Neural progenitor cell (in vitro differentiated cells): ENCODE data around the gene AHR. TPM values are rescaled to one million over a fixed set of nuclear protein-coding genes. Genes with fewer than 3 reads are reported as not detected.

Experiments used
- DNase-seq: peaks from one replicate; pipeline ENCODE4 v3.0.0-alpha.2; 2016; ENCODE audit warnings: low spot score
- H2AFZ ChIP-seq: fragments of 200-600 bp; sonication (generic); replicated peaks from 2 replicates; pipeline ENCODE4 v1.6.1; 2016; ENCODE audit warnings: antibody characterized with exemption
- H3F3A ChIP-seq: fragments of 200-600 bp; sonication (generic); 2 replicates; pipeline ENCODE4 v1.6.1; 2016; ENCODE audit warnings: antibody characterized with exemption, low read depth
- H3K27ac ChIP-seq: fragments of 200-600 bp; sonication (generic); 2 replicates; pipeline ENCODE4 v1.5.1; 2016; ENCODE audit warnings: mild to moderate bottlenecking
- H3K27me3 ChIP-seq: fragments of 200-600 bp; sonication (generic); 2 replicates; pipeline ENCODE4 v1.6.1; 2016; ENCODE audit warnings: mild to moderate bottlenecking, moderate library complexity
- H3K36me3 ChIP-seq: fragments of 200-600 bp; sonication (generic); 2 replicates; pipeline ENCODE4 v1.5.1; 2016
- H3K4me1 ChIP-seq: fragments of 200-600 bp; sonication (generic); 2 replicates; pipeline ENCODE4 v1.6.1; 2016; ENCODE audit warnings: mixed run types
- H3K4me2 ChIP-seq: fragments of 200-600 bp; sonication (generic); 2 replicates; pipeline ENCODE4 v1.6.1; 2016
- H3K4me3 ChIP-seq: fragments of 200-600 bp; sonication (generic); 2 replicates; pipeline ENCODE4 v1.5.1; 2016
- H3K79me2 ChIP-seq: fragments of 200-600 bp; sonication (generic); 2 replicates; pipeline ENCODE4 v1.6.1; 2016; ENCODE audit warnings: low read depth
- H3K9ac ChIP-seq: fragments of 200-600 bp; sonication (generic); 2 replicates; pipeline ENCODE4 v1.6.1; 2016
- H3K9me3 ChIP-seq: fragments of 200-600 bp; sonication (generic); 2 replicates; pipeline ENCODE4 v1.5.1; 2016; ENCODE audit warnings: low read depth
- H4K20me1 ChIP-seq: fragments of 200-600 bp; sonication (generic); 2 replicates; pipeline ENCODE4 v1.6.1; 2016; ENCODE audit warnings: low read depth
- H3K27ac Mint-ChIP-seq: 3 replicates; pipeline ENCODE4 v1.8.0; 2021; ENCODE audit warnings: mixed read lengths
- H3K27me3 Mint-ChIP-seq: 2 replicates; pipeline ENCODE4 v1.8.0; 2022; ENCODE audit warnings: low read depth, mild to moderate bottlenecking, inconsistent platforms, moderate library complexity, mixed read lengths; ENCODE audit not compliant: insufficient read depth
- H3K36me3 Mint-ChIP-seq: 3 replicates; pipeline ENCODE4 v1.8.0; 2021; ENCODE audit warnings: mixed read lengths
- H3K4me1 Mint-ChIP-seq: 3 replicates; pipeline ENCODE4 v1.8.0; 2021; ENCODE audit warnings: mixed read lengths
- H3K4me3 Mint-ChIP-seq: 3 replicates; pipeline ENCODE4 v1.8.0; 2021; ENCODE audit warnings: mild to moderate bottlenecking, moderate library complexity, mixed read lengths
- H3K9me3 Mint-ChIP-seq: 3 replicates; pipeline ENCODE4 v1.8.0; 2020; ENCODE audit warnings: mixed read lengths
- EZH2 ChIP-seq: fragments of 200-600 bp; sonication (generic); IDR thresholded peaks from 2 replicates; pipeline ENCODE4 v1.6.1; 2017; ENCODE audit warnings: antibody characterized with exemption, mild to moderate bottlenecking, moderate library complexity
- EZH2phosphoT487 ChIP-seq: fragments of 200-600 bp; sonication (generic); IDR thresholded peaks from 2 replicates; pipeline ENCODE4 v1.6.1; 2017; ENCODE audit warnings: antibody characterized with exemption
- total RNA-seq: library from RNA; depleted of rRNA; stranded (reverse); fragments of >200 nt; gene quantifications from 2 replicates; pipeline ENCODE4 v1.2.3, GENCODE V29; 2015; ENCODE audit warnings: low replicate concordance
- TF ChIP-seq, protein P1 (sequence below): fragments of 200-600 bp; sonication (generic); IDR thresholded peaks from 2 replicates; pipeline ENCODE4 v1.5.1; 2017; ENCODE audit warnings: antibody characterized with exemption, mild to moderate bottlenecking

The AHR gene
- total RNA-seq, 1 donor from 2014 or later, result 5.7 TPM

DNA sequence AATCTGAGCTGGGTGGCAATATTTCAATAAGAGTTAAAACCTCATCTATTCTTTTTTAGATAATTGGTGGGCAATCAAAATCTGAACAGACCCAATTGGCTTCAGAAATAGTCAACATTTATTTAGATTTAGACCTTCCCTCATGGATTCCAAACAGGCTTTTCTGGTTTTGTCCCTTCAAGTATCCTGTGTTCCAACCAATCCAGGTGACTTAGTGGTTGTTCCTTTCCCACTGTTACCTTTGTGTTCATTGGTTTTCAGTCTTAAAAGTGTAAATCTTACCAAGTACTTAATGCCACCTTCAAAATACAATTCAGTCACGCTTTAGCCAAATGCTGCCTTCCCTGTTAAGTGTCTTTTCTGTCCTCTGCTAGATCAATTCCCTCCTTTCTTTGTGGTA, 85.9 kb downstream of the AHR start:
- peaks cover 11% of the 10 kb centered on the region for H3K4me1 Mint-ChIP-seq
- H3K36me3 Mint-ChIP-seq, result no peaks in the 10 kb centered on the region
- no peak overlapping the region for H2AFZ ChIP-seq
- H3K9me3 ChIP-seq, result no peaks in the 10 kb centered on the region
- H3K4me3 Mint-ChIP-seq, result no peak overlapping the region
- no peak overlapping the region for H3K4me2 ChIP-seq
- H3K27ac Mint-ChIP-seq, result no peak overlapping the region
- no peak overlapping the region for H3K9ac ChIP-seq
- H3K4me3 ChIP-seq, result no peak overlapping the region
- no peaks in the 10 kb centered on the region for H3K27me3 ChIP-seq
- TF ChIP-seq, protein P1, sequence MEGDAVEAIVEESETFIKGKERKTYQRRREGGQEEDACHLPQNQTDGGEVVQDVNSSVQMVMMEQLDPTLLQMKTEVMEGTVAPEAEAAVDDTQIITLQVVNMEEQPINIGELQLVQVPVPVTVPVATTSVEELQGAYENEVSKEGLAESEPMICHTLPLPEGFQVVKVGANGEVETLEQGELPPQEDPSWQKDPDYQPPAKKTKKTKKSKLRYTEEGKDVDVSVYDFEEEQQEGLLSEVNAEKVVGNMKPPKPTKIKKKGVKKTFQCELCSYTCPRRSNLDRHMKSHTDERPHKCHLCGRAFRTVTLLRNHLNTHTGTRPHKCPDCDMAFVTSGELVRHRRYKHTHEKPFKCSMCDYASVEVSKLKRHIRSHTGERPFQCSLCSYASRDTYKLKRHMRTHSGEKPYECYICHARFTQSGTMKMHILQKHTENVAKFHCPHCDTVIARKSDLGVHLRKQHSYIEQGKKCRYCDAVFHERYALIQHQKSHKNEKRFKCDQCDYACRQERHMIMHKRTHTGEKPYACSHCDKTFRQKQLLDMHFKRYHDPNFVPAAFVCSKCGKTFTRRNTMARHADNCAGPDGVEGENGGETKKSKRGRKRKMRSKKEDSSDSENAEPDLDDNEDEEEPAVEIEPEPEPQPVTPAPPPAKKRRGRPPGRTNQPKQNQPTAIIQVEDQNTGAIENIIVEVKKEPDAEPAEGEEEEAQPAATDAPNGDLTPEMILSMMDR, result no peak
- TF ChIP-seq EZH2phosphoT487 (no peak), EZH2 (no peak)
- peaks cover 2% of the 10 kb centered on the region for H3K9me3 Mint-ChIP-seq
- H4K20me1 ChIP-seq, result no peaks in the 10 kb centered on the region
- DNase-seq, result no peak
- no peaks in the 10 kb centered on the region for H3K36me3 ChIP-seq
- H3F3A ChIP-seq, result no peaks in the 10 kb centered on the region
- no peak overlapping the region for H3K27ac ChIP-seq
- no peaks in the 10 kb centered on the region for H3K79me2 ChIP-seq
- no peaks in the 10 kb centered on the region for H3K27me3 Mint-ChIP-seq
- peaks cover 12% of the 10 kb centered on the region for H3K4me1 ChIP-seq

DNA sequence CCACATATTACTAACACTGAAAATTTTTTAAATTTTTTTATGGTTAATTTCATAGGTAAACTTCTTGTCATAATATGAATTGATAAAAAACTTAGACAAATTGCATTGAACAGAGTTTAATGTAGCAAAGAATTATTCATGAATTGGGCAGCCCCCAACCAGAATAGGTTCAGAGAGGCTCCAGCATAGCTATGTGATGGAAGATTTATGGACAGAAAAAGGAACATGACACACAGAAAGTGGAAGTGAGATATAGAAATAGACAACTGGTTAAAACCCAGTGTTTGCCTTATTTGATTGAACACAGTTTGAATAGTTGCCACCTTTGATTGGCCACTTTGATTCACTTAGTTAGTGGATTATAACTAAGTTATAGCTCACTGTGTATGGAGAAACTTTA, 87.2 kb downstream of the AHR start:
- DNase-seq, result no peak
- H3K9ac ChIP-seq, result no peak overlapping the region
- TF ChIP-seq EZH2phosphoT487, result no peak
- TF ChIP-seq, protein P1, result no peak
- H4K20me1 ChIP-seq, result no peaks in the 10 kb centered on the region
- no peak overlapping the region for H3K27ac ChIP-seq
- Mint-ChIP-seq H3K4me3 (no peak overlapping the region), H3K36me3 (no peaks in the 10 kb centered on the region), H3K27me3 (no peaks in the 10 kb centered on the region), H3K27ac (no peak overlapping the region), H3K4me1 (peaks cover 11% of the 10 kb centered on the region), H3K9me3 (peaks cover 2% of the 10 kb centered on the region)
- H3K27me3 ChIP-seq, result no peaks in the 10 kb centered on the region
- H3K79me2 ChIP-seq, result no peaks in the 10 kb centered on the region
- H3K4me3 ChIP-seq, result no peak overlapping the region
- H3K4me2 ChIP-seq, result no peak overlapping the region
- H3K36me3 ChIP-seq, result no peaks in the 10 kb centered on the region
- no peaks in the 10 kb centered on the region for H3F3A ChIP-seq
- H3K4me1 ChIP-seq, result peaks cover 17% of the 10 kb centered on the region
- no peaks in the 10 kb centered on the region for H3K9me3 ChIP-seq
- no peak overlapping the region for H2AFZ ChIP-seq

DNA sequence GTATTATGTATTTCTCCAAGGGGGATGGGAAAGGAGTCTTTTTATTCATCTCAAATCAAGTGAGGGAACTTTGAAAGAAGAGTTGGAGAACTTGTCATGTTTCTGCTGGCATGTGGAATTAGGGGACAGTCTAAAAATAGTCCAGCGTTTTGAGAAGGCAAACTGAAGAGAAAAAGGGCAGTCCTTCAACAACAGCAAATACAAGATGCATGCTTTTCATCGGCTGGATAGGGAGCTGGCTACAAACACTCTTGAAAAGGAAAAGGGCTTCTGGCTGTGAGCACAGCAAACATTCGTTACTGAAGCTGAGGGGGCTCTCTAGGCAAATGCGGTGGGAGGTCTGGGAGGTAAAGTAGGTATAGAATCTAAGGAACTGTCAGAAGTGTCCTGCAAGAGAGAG, 91.9 kb downstream of the AHR start:
- Histone ChIP-seq H3K9me3 (no peaks in the 10 kb centered on the region), H3K36me3 (no peaks in the 10 kb centered on the region), H3F3A (no peaks in the 10 kb centered on the region), H3K4me3 (no peak overlapping the region), H3K4me1 (peaks cover 5% of the 10 kb centered on the region), H3K27ac (no peak overlapping the region), H3K4me2 (no peak overlapping the region), H3K79me2 (no peaks in the 10 kb centered on the region), H4K20me1 (no peaks in the 10 kb centered on the region), H3K9ac (no peak overlapping the region), H2AFZ (peak overlapping the region; percentile 80), H3K27me3 (no peaks in the 10 kb centered on the region)
- H3K27me3 Mint-ChIP-seq, result no peaks in the 10 kb centered on the region
- peaks cover 6% of the 10 kb centered on the region for H3K4me1 Mint-ChIP-seq
- no peaks in the 10 kb centered on the region for H3K36me3 Mint-ChIP-seq
- H3K9me3 Mint-ChIP-seq, result peaks cover 23% of the 10 kb centered on the region
- TF ChIP-seq EZH2phosphoT487, result no peak
- TF ChIP-seq EZH2, result no peak
- TF ChIP-seq, protein P1, result no peak
- H3K4me3 Mint-ChIP-seq, result no peak overlapping the region
- DNase-seq, result no peak
- H3K27ac Mint-ChIP-seq, result no peak overlapping the region

DNA sequence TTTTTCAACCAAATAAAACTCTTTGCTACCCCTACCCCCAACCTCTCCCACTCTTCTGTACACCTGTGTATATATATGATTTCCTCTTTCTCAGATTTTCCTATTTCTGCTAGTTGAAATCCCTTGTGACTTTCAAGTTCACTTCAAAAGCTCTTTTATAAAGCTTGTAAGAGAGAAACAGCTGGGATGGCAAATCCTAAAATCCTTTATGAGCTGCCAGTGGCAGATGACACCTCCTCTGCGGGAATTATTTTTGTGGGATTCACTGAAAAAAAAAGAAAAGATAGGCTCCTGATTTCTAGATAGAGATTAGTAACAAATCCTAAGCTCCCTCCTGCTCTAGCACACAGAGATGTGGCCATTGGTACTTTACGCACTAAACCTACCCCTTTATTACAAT, 92.9 kb downstream of the AHR start:
- Histone ChIP-seq H3K4me2 (no peak overlapping the region), H3K36me3 (no peaks in the 10 kb centered on the region), H3K4me3 (no peak overlapping the region), H3K79me2 (no peaks in the 10 kb centered on the region), H3K4me1 (peaks cover 5% of the 10 kb centered on the region), H3K9me3 (no peaks in the 10 kb centered on the region), H3K27me3 (no peaks in the 10 kb centered on the region), H3K27ac (no peak overlapping the region), H2AFZ (no peak overlapping the region), H3F3A (no peaks in the 10 kb centered on the region), H4K20me1 (no peaks in the 10 kb centered on the region), H3K9ac (no peak overlapping the region)
- TF ChIP-seq EZH2 (no peak), EZH2phosphoT487 (no peak)
- TF ChIP-seq, protein P1, result no peak
- no peaks in the 10 kb centered on the region for H3K36me3 Mint-ChIP-seq
- no peak overlapping the region for H3K4me3 Mint-ChIP-seq
- H3K4me1 Mint-ChIP-seq, result peaks cover 6% of the 10 kb centered on the region
- H3K9me3 Mint-ChIP-seq, result peaks cover 23% of the 10 kb centered on the region
- no peaks in the 10 kb centered on the region for H3K27me3 Mint-ChIP-seq
- H3K27ac Mint-ChIP-seq, result no peak overlapping the region
- no peak for DNase-seq
